HepG2 (cell line): ENCODE results near the gene TMC8. TPM values are rescaled to one million over a fixed set of nuclear protein-coding genes. Genes with fewer than 3 reads are reported as not detected.

Experiments
- ATAC-seq: fragments of 200-7000 bp; cut with Tn5 transposase; 3 replicates; pipeline ENCODE4 v1.9.1; 2020; ENCODE audit warnings: mild to moderate bottlenecking, moderate library complexity
- BruUV-seq: library from RNA; stranded (reverse); fragments of 400-500 nt; replicated peaks from 2 replicates; lab custom pipeline; 2021; lab: Mats Ljungman, UMichigan
- CTCF ChIA-PET: fragments of 300-600 bp; formaldehyde crosslinking; extraction: SDS; loops from one replicate; lab custom pipeline; 2021; ENCODE audit warnings: low total read pairs, inconsistent platforms, low intra/inter-chr PET ratio; lab: Yijun Ruan, JAX
- POLR2A ChIA-PET: fragments of 350-600 bp; sonication (Branson Sonifier 250); formaldehyde crosslinking; loops from one replicate; lab custom pipeline; 2020; ENCODE audit warnings: antibody characterized with exemption, inconsistent platforms; lab: Yijun Ruan, JAX
- DNase-seq: peaks from one replicate; pipeline ENCODE4 v3.0.0-alpha.2; 2015; ENCODE audit warnings: low spot score
- FAIRE-seq: peaks from 3 replicates; lab custom pipeline; 2011; peaks lifted over from hg19 to GRCh38; lab: Jason Lieb, UNC
- H2AFZ ChIP-seq: one replicate; pipeline ENCODE4 v1.6.1; 2011; ENCODE audit warnings: low read length, inconsistent platforms
- H3K27ac ChIP-seq: fragments of 300-600 bp; 3 replicates; pipeline ENCODE4 v1.8.0; 2011; ENCODE audit warnings: mixed run types, mild to moderate bottlenecking, mixed read lengths, low read length, inconsistent platforms; ENCODE audit not compliant: insufficient read depth; ENCODE audit errors: extremely low read length
- H3K27me3 ChIP-seq, 2 experiments: fragments of 200-600 bp in 1 of 2; 2 replicates in 1 of 2; 3 replicates in 1 of 2; pipeline versions ENCODE4 v1.6.0 to v1.8.0; 2011; ENCODE audit warnings: low read length in 2 of 2, mild to moderate bottlenecking in 2 of 2, moderate library complexity in 2 of 2, inconsistent platforms in 1 of 2; ENCODE audit not compliant: insufficient read depth in 2 of 2, control insufficient read depth in 1 of 2
- H3K36me3 ChIP-seq, 2 experiments: fragments of 200-600 bp in 1 of 2; replicated peaks in 1 of 2; 2 replicates in 1 of 2; 3 replicates in 1 of 2; pipeline versions ENCODE4 v1.5.1 to v1.8.0; 2011; ENCODE audit warnings: low read length in 2 of 2, inconsistent platforms in 1 of 2; ENCODE audit not compliant: insufficient read depth in 2 of 2, control insufficient read depth in 1 of 2
- H3K4me1 ChIP-seq: 2 replicates; pipeline ENCODE4 v1.5.1; 2012; ENCODE audit warnings: low read length, inconsistent platforms; ENCODE audit not compliant: insufficient read depth
- H3K4me2 ChIP-seq: 2 replicates; pipeline ENCODE4 v1.6.0; 2011; ENCODE audit warnings: low read depth, low read length, inconsistent platforms
- H3K4me3 ChIP-seq, 3 experiments: fragments of 200-600 bp in 1 of 3; sonication (generic), shearing (Covaris generic) in 1 of 3; replicated peaks in 1 of 3; 2 replicates each; pipeline ENCODE4 v1.5.1; 2011 to 2016; ENCODE audit warnings: low read length in 3 of 3, inconsistent platforms in 2 of 3, low read depth in 2 of 3, mild to moderate bottlenecking in 2 of 3, control low read depth in 1 of 3, mixed read lengths in 1 of 3; ENCODE audit not compliant: insufficient read depth in 1 of 3
- H3K79me2 ChIP-seq: one replicate; pipeline ENCODE4 v1.6.1; 2011; ENCODE audit warnings: low read length, inconsistent platforms; ENCODE audit not compliant: insufficient read depth
- H3K9ac ChIP-seq: 2 replicates; pipeline ENCODE4 v1.6.0; 2011; ENCODE audit warnings: mild to moderate bottlenecking, low read depth, low read length, inconsistent platforms; ENCODE audit not compliant: insufficient read depth
- H3K9me3 ChIP-seq: 2 replicates; pipeline ENCODE4 v1.5.1; 2012; ENCODE audit warnings: mild to moderate bottlenecking, low read length
- H4K20me1 ChIP-seq: 2 replicates; pipeline ENCODE4 v1.6.0; 2011; ENCODE audit warnings: inconsistent platforms, mild to moderate bottlenecking, low read length, moderate library complexity; ENCODE audit not compliant: insufficient read depth
- EED ChIP-seq: sonication (generic); formaldehyde crosslinking; IDR thresholded peaks from 2 replicates; pipeline ENCODE4 v1.5.0; 2020; ENCODE audit warnings: mild to moderate bottlenecking, missing genetic modification reagents
- FOXK1 ChIP-seq: sonication (generic); formaldehyde crosslinking; IDR thresholded peaks from 2 replicates; pipeline ENCODE4 v1.4.0; 2020; ENCODE audit warnings: low read depth, missing genetic modification reagents, borderline replicate concordance
- HOXA9 ChIP-seq: sonication (generic); formaldehyde crosslinking; IDR thresholded peaks from 2 replicates; pipeline ENCODE4 v1.8.1; 2022; ENCODE audit warnings: missing genetic modification reagents, mild to moderate bottlenecking, moderate library complexity, borderline replicate concordance
- REL ChIP-seq: sonication (generic); formaldehyde crosslinking; conservative IDR thresholded peaks from 2 replicates; pipeline ENCODE4 v1.8.0; 2022; ENCODE audit warnings: mild to moderate bottlenecking, missing genetic modification reagents, moderate library complexity
- TBX2 ChIP-seq: sonication (generic); formaldehyde crosslinking; IDR thresholded peaks from 2 replicates; pipeline ENCODE4 v1.5.0; 2020; ENCODE audit warnings: missing genetic modification reagents, mild to moderate bottlenecking, borderline replicate concordance
- ZNF788 ChIP-seq: sonication (generic); formaldehyde crosslinking; IDR thresholded peaks from 2 replicates; pipeline ENCODE4 v1.5.0; 2020; ENCODE audit warnings: mild to moderate bottlenecking, missing genetic modification reagents, borderline replicate concordance
- WGBS: methylation state at CpG from one replicate; pipeline ENCODE4 v1.1.6; 2017; ENCODE audit warnings: low lambda C conversion rate; 5-methylcytosine and 5-hydroxymethylcytosine counted together
- in situ Hi-C: cut with HindIII; loops from 2 replicates; pipeline ENCODE4 v1.10.0; 2017; ENCODE audit warnings: low pct_unique_long_range_greater_than_20kb; ENCODE audit not compliant: extremely low pct_ligation_motif_present
- intact Hi-C: fragments of 100-400 bp; cut with micrococcal nuclease; formaldehyde crosslinking; loops from one replicate; pipeline ENCODE4 v1.10.0; 2022; ENCODE audit not compliant: unreplicated experiment
- polyA plus RNA-seq, 8 experiments: library from polyadenylated mRNA; depleted of rRNA in 3 of 8; stranded (reverse) in 7 of 8; unstranded in 1 of 8; fragments of >200 nt; fragmentation: Illumina TruSeq in 4 of 8; extraction: Trizol in 4 of 8; gene quantifications; 2 replicates each; pipeline versions ENCODE4 v1.2.1 to v1.2.3, GENCODE V29; 2011 to 2016; ENCODE audit warnings: low read depth in 4 of 8, missing spikeins in 1 of 8, mixed read lengths in 1 of 8; ENCODE audit not compliant: insufficient read depth in 1 of 8
- total RNA-seq, 5 experiments: library from RNA; depleted of rRNA; stranded (reverse); fragments of >200 nt; fragmentation: Illumina TruSeq; extraction: Trizol; gene quantifications; 2 replicates each; pipeline ENCODE4 v1.2.3, GENCODE V29; 2016; ENCODE audit warnings: low read depth in 1 of 5
- TF ChIP-seq, protein P1 (sequence below): sonication (generic); formaldehyde crosslinking; IDR thresholded peaks from 2 replicates; pipeline ENCODE4 v1.5.1; 2020; ENCODE audit warnings: mild to moderate bottlenecking, missing genetic modification reagents, borderline replicate concordance

Gene TMC8
- total and polyA plus RNA-seq, 2 of the 13 experiments (the other 11 are each of a cell fraction or from before 2014, with no cell fraction given): 0.53 to 7.8 TPM

DNA sequence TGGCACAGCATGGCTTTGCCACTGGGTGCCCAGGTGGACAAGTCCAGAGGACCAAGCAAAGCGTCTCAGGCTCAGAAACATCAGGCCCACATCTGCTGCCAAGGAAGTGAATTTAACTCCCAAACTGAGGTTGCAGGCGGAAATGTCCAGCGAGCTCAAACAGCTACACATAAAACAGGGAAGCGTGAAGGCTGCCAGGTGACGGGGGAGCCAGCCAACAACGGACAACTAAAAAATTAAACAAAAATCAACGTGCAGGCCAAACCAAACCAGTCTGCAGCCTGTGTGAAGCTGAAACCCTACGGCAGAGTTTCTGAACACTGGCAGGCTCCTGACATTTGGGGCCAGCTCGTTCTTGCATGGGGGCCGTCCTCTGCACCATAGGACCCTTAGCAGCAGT is 53.8 kb downstream of the TMC8 start:
- TF ChIP-seq, protein P1, sequence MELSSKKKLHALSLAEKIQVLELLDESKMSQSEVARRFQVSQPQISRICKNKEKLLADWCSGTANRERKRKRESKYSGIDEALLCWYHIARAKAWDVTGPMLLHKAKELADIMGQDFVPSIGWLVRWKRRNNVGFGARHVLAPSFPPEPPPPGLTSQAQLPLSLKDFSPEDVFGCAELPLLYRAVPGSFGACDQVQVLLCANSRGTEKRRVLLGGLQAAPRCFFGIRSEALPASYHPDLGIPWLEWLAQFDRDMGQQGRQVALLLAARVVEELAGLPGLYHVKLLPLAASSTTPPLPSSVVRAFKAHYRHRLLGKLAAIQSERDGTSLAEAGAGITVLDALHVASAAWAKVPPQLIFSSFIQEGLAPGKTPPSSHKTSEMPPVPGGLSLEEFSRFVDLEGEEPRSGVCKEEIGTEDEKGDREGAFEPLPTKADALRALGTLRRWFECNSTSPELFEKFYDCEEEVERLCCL: no peak
- no peak for TF ChIP-seq FOXK1 (CRISPR knock-in tag)
- Histone ChIP-seq H3K27me3 (no peaks in the 10 kb centered on the region; a peak in 1 of 5 replicates), H3K79me2 (peaks cover 41% of the 10 kb centered on the region), H4K20me1 (peaks cover 15% of the 10 kb centered on the region), H3K36me3 (peaks cover 6 to 52% of the 10 kb centered on the region in 2 experiments), H2AFZ (no peak overlapping the region), H3K4me2 (peak overlapping the region; percentile 99), H3K9ac (no peak overlapping the region), H3K27ac (no peak overlapping the region), H3K4me3 (no peak overlapping the region), H3K9me3 (no peaks in the 10 kb centered on the region), H3K4me1 (peaks cover 44% of the 10 kb centered on the region)
- DNase-seq (no peak), FAIRE-seq (no peak), ATAC-seq (no peak)
- ChIA-PET POLR2A (no interaction called here), CTCF (no interaction called here)
- 95% methylated on average over 10 of the region's 10 CpGs for WGBS
- intact Hi-C loops (no loop called here), in situ Hi-C loops (no loop called here)
- BruUV-seq: no TSS peak

DNA sequence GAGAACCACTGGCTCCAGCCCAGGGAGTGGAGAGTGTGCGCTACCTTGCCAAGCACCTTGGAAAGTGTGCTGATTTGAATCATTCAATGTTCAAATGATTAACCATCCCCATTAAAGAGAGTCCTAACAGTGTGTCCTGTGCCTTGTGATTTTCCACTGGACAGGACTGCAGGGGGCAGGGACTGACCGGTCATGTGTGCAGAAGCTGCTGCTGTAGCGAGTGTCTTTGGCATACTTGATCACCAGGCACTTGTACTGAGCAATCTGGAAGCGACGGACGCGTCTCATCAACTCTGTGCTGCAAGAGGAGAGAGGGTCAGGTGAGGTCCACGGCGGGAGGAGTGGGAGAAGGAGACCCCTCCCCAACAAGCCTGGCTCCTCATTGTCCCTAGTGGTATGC is 54.3 kb downstream of the TMC8 start:
- no peak overlapping the region for H3K9ac ChIP-seq
- no peak overlapping the region for H2AFZ ChIP-seq
- BruUV-seq: no TSS peak
- H4K20me1 ChIP-seq: peaks cover 19% of the 10 kb centered on the region
- H3K9me3 ChIP-seq: no peaks in the 10 kb centered on the region
- peaks cover 46% of the 10 kb centered on the region for H3K79me2 ChIP-seq
- DNase-seq (no peak), FAIRE-seq (no peak)
- no peaks in the 10 kb centered on the region; a peak in 1 of 5 replicates for H3K27me3 ChIP-seq
- in situ Hi-C loops: loop anchor here (5.0 kb wide), 1 partner anchor 73 kb away; no protein-coding TSS in a partner anchor
- TF ChIP-seq REL (CRISPR knock-in tag) (no peak), ZNF788 (CRISPR knock-in tag) (0 out of 2 replicates have a peak, but pooled peaks have one; percentile 38), EED (peak; percentile 37; the same call in 1 of the 2 replicates), HOXA9 (CRISPR knock-in tag) (no peak), TBX2 (0 out of 2 replicates have a peak, but pooled peaks have one; percentile 26)
- TF ChIP-seq, all 625 proteins: peak for 3
- ChIA-PET POLR2A (no interaction called here), CTCF (no interaction called here)
- H3K4me2 ChIP-seq: peak overlapping the region; percentile 99
- 95% methylated on average over 9 of the region's 9 CpGs for WGBS
- no peak for ATAC-seq
- H3K4me3 ChIP-seq: no peak overlapping the region
- H3K36me3 ChIP-seq: peaks cover 6 to 48% of the 10 kb centered on the region in 2 experiments; a peak in 4 of 5 replicates
- intact Hi-C loops: loop anchor here (5.0 kb wide), 1 partner anchor 73 kb away; no protein-coding TSS in a partner anchor
- H3K27ac ChIP-seq: no peak overlapping the region
- peaks cover 50% of the 10 kb centered on the region for H3K4me1 ChIP-seq
